H9 (cell line): ENCODE measurements around the gene MCEMP1. TPM values are rescaled to one million over a fixed set of nuclear protein-coding genes. Genes with fewer than 3 reads are reported as not detected.

ENCODE experiments used
- DNase-seq: peaks from one replicate; pipeline ENCODE4 v3.0.0-alpha.2; 2017
- H2AFZ ChIP-seq: one replicate; pipeline ENCODE4 v1.6.1; 2013; ENCODE audit warnings: mild to moderate bottlenecking, low read length, control low read depth, moderate library complexity
- H2AK5ac ChIP-seq: 2 replicates; pipeline ENCODE4 v1.6.1; 2013; ENCODE audit warnings: low read length, control low read depth, mixed read lengths; ENCODE audit not compliant: insufficient read length
- H2BK120ac ChIP-seq: one replicate; pipeline ENCODE4 v1.6.1; 2013; ENCODE audit warnings: low read depth, mild to moderate bottlenecking, low read length, control low read depth, inconsistent platforms; ENCODE audit not compliant: poor library complexity, severe bottlenecking
- H2BK12ac ChIP-seq: 2 replicates; pipeline ENCODE4 v1.6.1; 2013; ENCODE audit warnings: low read length, control low read depth, mixed read lengths, low read depth; ENCODE audit not compliant: insufficient read length
- H2BK15ac ChIP-seq: 2 replicates; pipeline ENCODE4 v1.6.1; 2013; ENCODE audit warnings: low read depth, low read length, control low read depth
- H2BK20ac ChIP-seq: one replicate; pipeline ENCODE4 v1.6.1; 2013; ENCODE audit warnings: low read depth, mild to moderate bottlenecking, low read length, control low read depth, inconsistent platforms; ENCODE audit not compliant: poor library complexity, severe bottlenecking
- H2BK5ac ChIP-seq: 2 replicates; pipeline ENCODE4 v1.6.1; 2013; ENCODE audit warnings: low read length, control low read depth, mixed read lengths; ENCODE audit not compliant: insufficient read length
- H3K14ac ChIP-seq: 2 replicates; pipeline ENCODE4 v1.6.1; 2013; ENCODE audit warnings: low read length, control low read depth; ENCODE audit not compliant: insufficient read depth
- H3K18ac ChIP-seq: 2 replicates; pipeline ENCODE4 v1.6.1; 2013; ENCODE audit warnings: low read depth, mild to moderate bottlenecking, mixed read lengths, low read length, control low read depth; ENCODE audit not compliant: insufficient read length
- H3K23ac ChIP-seq: 2 replicates; pipeline ENCODE4 v1.6.1; 2013; ENCODE audit warnings: low read length, control low read depth, mixed read lengths, low read depth; ENCODE audit not compliant: insufficient read length
- H3K23me2 ChIP-seq: 2 replicates; pipeline ENCODE4 v1.6.1; 2013; ENCODE audit warnings: low read depth, mild to moderate bottlenecking, mixed read lengths, low read length, control low read depth; ENCODE audit not compliant: insufficient read length, poor library complexity, severe bottlenecking
- H3K27ac ChIP-seq: 2 replicates; pipeline ENCODE4 v1.5.1; 2013; ENCODE audit warnings: low read length, control low read depth, mixed read lengths, low read depth; ENCODE audit not compliant: insufficient read length
- H3K27me3 ChIP-seq: 2 replicates; pipeline ENCODE4 v1.6.1; 2013; ENCODE audit warnings: low read length, control low read depth, inconsistent platforms; ENCODE audit not compliant: insufficient read depth
- H3K4ac ChIP-seq: 2 replicates; pipeline ENCODE4 v1.6.1; 2013; ENCODE audit warnings: low read depth, mild to moderate bottlenecking, control low read depth, inconsistent platforms, low read length, moderate library complexity
- H3K4me1 ChIP-seq: 2 replicates; pipeline ENCODE4 v1.6.1; 2013; ENCODE audit warnings: low read length, control low read depth, inconsistent platforms; ENCODE audit not compliant: insufficient read depth
- H3K4me2 ChIP-seq: 2 replicates; pipeline ENCODE4 v1.6.1; 2013; ENCODE audit warnings: low read length, control low read depth, mixed read lengths; ENCODE audit not compliant: insufficient read length, insufficient read depth
- H3K56ac ChIP-seq: 2 replicates; pipeline ENCODE4 v1.6.1; 2013; ENCODE audit warnings: low read depth, mild to moderate bottlenecking, mixed read lengths, low read length, control low read depth; ENCODE audit not compliant: insufficient read length
- H3K79me1 ChIP-seq: 2 replicates; pipeline ENCODE4 v1.6.1; 2013; ENCODE audit warnings: low read depth, mild to moderate bottlenecking, moderate library complexity, low read length, control low read depth, inconsistent platforms; ENCODE audit not compliant: insufficient read depth, poor library complexity, severe bottlenecking
- H3K79me2 ChIP-seq: 2 replicates; pipeline ENCODE4 v1.6.1; 2013; ENCODE audit warnings: low read length, control low read depth, inconsistent platforms; ENCODE audit not compliant: insufficient read depth
- H3K9ac ChIP-seq: 2 replicates; pipeline ENCODE4 v1.6.1; 2013; ENCODE audit warnings: low read length, control low read depth, mixed read lengths; ENCODE audit not compliant: insufficient read length; ENCODE audit errors: extremely low read depth
- H3K9me3 ChIP-seq: one replicate; pipeline ENCODE4 v1.6.1; 2013; ENCODE audit warnings: low read depth, low read length, inconsistent platforms; ENCODE audit not compliant: control insufficient read depth
- H3T11ph ChIP-seq: one replicate; pipeline ENCODE4 v1.6.1; 2013; ENCODE audit warnings: mild to moderate bottlenecking, low read length, control low read depth, inconsistent platforms
- H4K20me1 ChIP-seq: one replicate; pipeline ENCODE4 v1.6.1; 2013; ENCODE audit not compliant: control insufficient read depth, insufficient read length, insufficient read depth
- H4K5ac ChIP-seq: 2 replicates; pipeline ENCODE4 v1.6.1; 2013; ENCODE audit warnings: low read depth, mild to moderate bottlenecking, mixed read lengths, low read length, control low read depth; ENCODE audit not compliant: insufficient read length
- H4K8ac ChIP-seq: replicated peaks from 2 replicates; pipeline ENCODE4 v1.6.1; 2013; ENCODE audit warnings: low read length, control low read depth, mixed read lengths, low read depth; ENCODE audit not compliant: insufficient read length
- H4K91ac ChIP-seq: 2 replicates; pipeline ENCODE4 v1.6.1; 2013; ENCODE audit warnings: low read depth, mild to moderate bottlenecking, moderate library complexity, mixed read lengths, low read length, control low read depth; ENCODE audit not compliant: insufficient read length
- H3K27ac Mint-ChIP-seq, 3 experiments: 2 replicates in 2 of 3; 3 replicates in 1 of 3; pipeline ENCODE4 v1.8.0; 2020 to 2021; ENCODE audit warnings: mixed read lengths in 3 of 3, mild to moderate bottlenecking in 1 of 3, moderate library complexity in 1 of 3
- H3K27me3 Mint-ChIP-seq: 2 replicates; pipeline ENCODE4 v1.8.0; 2021; ENCODE audit warnings: low read depth, mild to moderate bottlenecking, moderate library complexity, mixed read lengths
- H3K36me3 Mint-ChIP-seq, 3 experiments: 2 replicates in 2 of 3; 3 replicates in 1 of 3; pipeline ENCODE4 v1.8.0; 2020 to 2021; ENCODE audit warnings: low read depth in 3 of 3, mixed read lengths in 3 of 3; ENCODE audit not compliant: insufficient read depth in 1 of 3
- H3K4me1 Mint-ChIP-seq, 2 experiments: 2 replicates each; pipeline ENCODE4 v1.8.0; 2020; ENCODE audit warnings: mixed read lengths in 2 of 2
- H3K4me3 Mint-ChIP-seq, 2 experiments: 2 replicates in 1 of 2; 3 replicates in 1 of 2; pipeline ENCODE4 v1.8.0; 2020 to 2021; ENCODE audit warnings: mild to moderate bottlenecking in 2 of 2, mixed read lengths in 2 of 2, moderate library complexity in 1 of 2
- H3K9me3 Mint-ChIP-seq, 2 experiments: 2 replicates in 1 of 2; 3 replicates in 1 of 2; pipeline ENCODE4 v1.8.0; 2020; ENCODE audit warnings: mild to moderate bottlenecking in 2 of 2, mixed read lengths in 2 of 2, moderate library complexity in 1 of 2
- whole genome bisulfite sequencing: extraction: QIAGEN DNeasy Blood & Tissue Kit; methylation state at CpG from one replicate; pipeline ENCODE4 v1.1.7; 2013; ENCODE audit warnings: missing lambda C conversion rate, low lambda C conversion rate, mixed read lengths; ENCODE audit not compliant: insufficient read length; ENCODE audit errors: extremely low coverage; 5-methylcytosine and 5-hydroxymethylcytosine counted together
- total RNA-seq: library from RNA; stranded (reverse); gene quantifications from 2 replicates; pipeline ENCODE4 v1.2.1, GENCODE V29; 2021
- TF ChIP-seq, protein P1 (sequence below): fragments of 200-600 bp; sonication (generic); conservative IDR thresholded peaks from 3 replicates; pipeline ENCODE4 v1.8.0; 2021; ENCODE audit warnings: antibody characterized with exemption, mild to moderate bottlenecking

Gene MCEMP1
- total RNA-seq, 1 experiment from 2014 or later = not detected

DNA sequence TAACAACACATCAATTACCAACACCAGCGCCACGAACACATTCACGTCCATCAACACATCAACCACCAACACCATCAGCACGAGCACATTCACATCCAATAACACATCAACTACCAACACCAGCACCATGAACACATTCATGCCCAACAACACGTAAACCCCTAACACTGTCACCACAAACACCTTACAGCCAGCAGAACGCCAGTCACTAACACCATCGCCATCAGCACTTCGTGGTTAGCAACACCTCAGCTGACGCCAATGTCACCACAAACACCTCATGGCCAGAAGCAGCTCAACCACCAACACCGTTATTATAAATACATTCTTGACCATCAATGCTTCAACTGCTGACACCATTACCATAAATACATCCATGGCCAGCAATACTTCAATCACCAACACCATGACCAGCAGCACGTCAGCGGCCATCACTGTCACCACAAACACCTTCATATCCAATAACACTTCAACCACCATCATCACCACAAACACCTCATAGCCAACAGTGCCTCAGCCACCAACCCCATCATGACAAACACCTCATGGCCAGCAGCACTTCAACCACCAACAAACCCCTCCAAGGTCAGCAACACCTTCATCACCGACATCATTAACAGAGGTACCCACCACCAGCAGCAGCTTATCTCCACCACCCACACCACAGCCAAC lies 15.7 kb downstream of the MCEMP1 start:
- H3T11ph ChIP-seq = no peak overlapping the region
- H3K27ac ChIP-seq = no peak overlapping the region
- no peak for DNase-seq
- H2BK5ac ChIP-seq = no peak overlapping the region
- H4K8ac ChIP-seq = no peak overlapping the region
- H3K23ac ChIP-seq = no peak overlapping the region
- H4K5ac ChIP-seq = no peak overlapping the region
- H3K27me3 ChIP-seq = no peaks in the 10 kb centered on the region
- H2BK120ac ChIP-seq = no peak overlapping the region
- H3K4me3 Mint-ChIP-seq = no peak overlapping the region
- H3K79me2 ChIP-seq = no peaks in the 10 kb centered on the region
- no peak overlapping the region for H3K4me2 ChIP-seq
- no peak overlapping the region for H3K4ac ChIP-seq
- no peaks in the 10 kb centered on the region for H3K9me3 ChIP-seq
- no peak overlapping the region for H3K27ac Mint-ChIP-seq
- peaks cover 0 to 8% of the 10 kb centered on the region in 2 experiments; a peak in 3 of 4 replicates for H3K4me1 Mint-ChIP-seq
- no peak overlapping the region for H2AFZ ChIP-seq
- H3K9ac ChIP-seq = no peak overlapping the region
- no peak overlapping the region for H4K91ac ChIP-seq
- no peak overlapping the region for H3K18ac ChIP-seq
- H3K27me3 Mint-ChIP-seq = peaks cover 28% of the 10 kb centered on the region
- TF ChIP-seq, protein P1, sequence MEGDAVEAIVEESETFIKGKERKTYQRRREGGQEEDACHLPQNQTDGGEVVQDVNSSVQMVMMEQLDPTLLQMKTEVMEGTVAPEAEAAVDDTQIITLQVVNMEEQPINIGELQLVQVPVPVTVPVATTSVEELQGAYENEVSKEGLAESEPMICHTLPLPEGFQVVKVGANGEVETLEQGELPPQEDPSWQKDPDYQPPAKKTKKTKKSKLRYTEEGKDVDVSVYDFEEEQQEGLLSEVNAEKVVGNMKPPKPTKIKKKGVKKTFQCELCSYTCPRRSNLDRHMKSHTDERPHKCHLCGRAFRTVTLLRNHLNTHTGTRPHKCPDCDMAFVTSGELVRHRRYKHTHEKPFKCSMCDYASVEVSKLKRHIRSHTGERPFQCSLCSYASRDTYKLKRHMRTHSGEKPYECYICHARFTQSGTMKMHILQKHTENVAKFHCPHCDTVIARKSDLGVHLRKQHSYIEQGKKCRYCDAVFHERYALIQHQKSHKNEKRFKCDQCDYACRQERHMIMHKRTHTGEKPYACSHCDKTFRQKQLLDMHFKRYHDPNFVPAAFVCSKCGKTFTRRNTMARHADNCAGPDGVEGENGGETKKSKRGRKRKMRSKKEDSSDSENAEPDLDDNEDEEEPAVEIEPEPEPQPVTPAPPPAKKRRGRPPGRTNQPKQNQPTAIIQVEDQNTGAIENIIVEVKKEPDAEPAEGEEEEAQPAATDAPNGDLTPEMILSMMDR = no peak
- H2AK5ac ChIP-seq = no peak overlapping the region
- H3K4me1 ChIP-seq = no peaks in the 10 kb centered on the region; the same call in 1 of the 2 replicates
- no peak overlapping the region for H3K14ac ChIP-seq
- no peak overlapping the region for H2BK12ac ChIP-seq
- H3K79me1 ChIP-seq = no peaks in the 10 kb centered on the region
- no peak overlapping the region for H2BK15ac ChIP-seq
- H4K20me1 ChIP-seq = peaks cover 2% of the 10 kb centered on the region
- H3K9me3 Mint-ChIP-seq = no peaks in the 10 kb centered on the region
- no peak overlapping the region for H3K56ac ChIP-seq
- H2BK20ac ChIP-seq = no peak overlapping the region
- no peaks in the 10 kb centered on the region for H3K23me2 ChIP-seq
- H3K36me3 Mint-ChIP-seq = no peaks in the 10 kb centered on the region
- WGBS = 95% methylated on average over 4 of the region's 13 CpGs
